22Rv1 (cell line): ENCODE data around the gene LCE3C.

Experiments
- H3K27ac ChIP-seq: fragments of 450-650 bp; 2 replicates; pipeline ENCODE4 v1.5.1; 2017
- CTCF ChIP-seq: fragments of 450-650 bp; IDR thresholded peaks from 2 replicates; pipeline ENCODE4 v1.5.1; 2017; ENCODE audit warnings: mild to moderate bottlenecking
- ZFX ChIP-seq: fragments of 450-650 bp; IDR thresholded peaks from 2 replicates; pipeline ENCODE4 v1.6.1; 2017; ENCODE audit warnings: antibody characterized with exemption, borderline replicate concordance

Gene LCE3C

GRCh38 chr1:152626744-152627143 lies 26.7 kb downstream of the LCE3C start:
- no peak overlapping the region for H3K27ac ChIP-seq
- TF ChIP-seq ZFX = no peak

- H3K27ac ChIP-seq = no peak overlapping the region
- TF ChIP-seq ZFX (no peak), CTCF (no peak)
Measured at GRCh38 chr1:152630596-152630995, 30.6 kb downstream of the LCE3C start.

GRCh38 chr1:152640351-152640750 lies 40.3 kb downstream of the LCE3C start:
- no peak for TF ChIP-seq CTCF
- TF ChIP-seq ZFX = no peak

GRCh38 chr1:152643945-152644344 lies 43.9 kb downstream of the LCE3C start:
- H3K27ac ChIP-seq = no peak overlapping the region
- TF ChIP-seq ZFX = no peak
- TF ChIP-seq CTCF = no peak

More at GRCh38 chr1:152640351-152640750, 40.3 kb downstream of the LCE3C start:
- no peak overlapping the region for H3K27ac ChIP-seq

- TF ChIP-seq CTCF (no peak), ZFX (no peak)
- H3K27ac ChIP-seq = no peak overlapping the region
Measured at GRCh38 chr1:152645146-152645545, 45.1 kb downstream of the LCE3C start.

- no peak overlapping the region for H3K27ac ChIP-seq
- TF ChIP-seq ZFX = no peak
- no peak for TF ChIP-seq CTCF
Measured at GRCh38 chr1:152646656-152647055, 46.6 kb downstream of the LCE3C start.
